T-helper 1 cell treated with Interleukin-12 subunit alpha and Interleukin-12 subunit beta and Interleukin-4 antibody, amounts not matched to agents 30 μg/mL and 1 μg/mL, for 36 hours (primary cell): Measurements from ENCODE around the gene GTF2H2C.
"Not testable (repeated sequence)": the region's sequence is repeated elsewhere in the genome, so short reads cannot be mapped to it uniquely, and the experiment has no call there.

Experiments
- H3K27ac Mint-ChIP-seq: one replicate; pipeline ENCODE4 v1.8.0; 2021; ENCODE audit warnings: mild to moderate bottlenecking, mixed read lengths
- H3K27me3 Mint-ChIP-seq: one replicate; pipeline ENCODE4 v1.8.0; 2021; ENCODE audit warnings: low read depth, mixed read lengths
- H3K36me3 Mint-ChIP-seq: one replicate; pipeline ENCODE4 v1.8.0; 2021; ENCODE audit warnings: low read depth, mixed read lengths
- H3K4me1 Mint-ChIP-seq: one replicate; pipeline ENCODE4 v1.8.0; 2021; ENCODE audit warnings: low read depth, mixed read lengths
- H3K4me3 Mint-ChIP-seq: one replicate; pipeline ENCODE4 v1.8.0; 2021; ENCODE audit warnings: mild to moderate bottlenecking, moderate library complexity, mixed read lengths
- H3K9me3 Mint-ChIP-seq: one replicate; pipeline ENCODE4 v1.8.0; 2021; ENCODE audit warnings: mixed read lengths

Gene GTF2H2C

DNA sequence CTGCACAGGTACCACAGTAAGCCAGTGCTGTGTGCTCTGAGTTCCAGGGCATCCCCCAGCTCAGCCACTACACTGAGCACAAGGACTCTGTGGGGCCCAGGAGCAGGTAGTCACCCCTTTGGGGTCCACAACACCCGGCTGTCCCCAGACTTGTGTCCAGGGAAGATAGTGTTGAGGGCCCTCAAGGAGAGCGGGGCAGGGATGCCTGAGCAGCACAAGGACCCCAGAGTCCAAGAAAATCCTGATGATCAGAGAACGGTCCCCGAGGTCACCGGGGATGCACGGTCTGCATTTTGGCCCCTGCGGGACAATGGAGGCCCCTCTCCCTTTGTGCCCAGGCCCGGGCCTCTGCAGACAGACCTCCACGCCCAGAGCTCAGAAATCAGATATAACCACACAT lies 71.9 kb downstream of the GTF2H2C start:
- not testable (repeated sequence) for H3K27ac Mint-ChIP-seq, H3K9me3 Mint-ChIP-seq, H3K36me3 Mint-ChIP-seq, H3K4me1 Mint-ChIP-seq, H3K27me3 Mint-ChIP-seq, H3K4me3 Mint-ChIP-seq
